Stimulated activated naive CD8-positive, alpha-beta T cell treated with anti-CD3 and anti-CD28 coated beads, Interleukin-15, Interleukin-2, amounts not matched to agents 100 ng/mL and 50 ng/mL, for 24 hours (primary cell): Measurements from ENCODE around the gene PRRX1.

ENCODE experiments used
- H3K27ac Mint-ChIP-seq: one replicate; pipeline ENCODE4 v1.8.0; 2021; ENCODE audit warnings: mild to moderate bottlenecking, mixed read lengths
- H3K27me3 Mint-ChIP-seq: one replicate; pipeline ENCODE4 v1.8.0; 2021; ENCODE audit warnings: mixed read lengths
- H3K36me3 Mint-ChIP-seq: one replicate; pipeline ENCODE4 v1.8.0; 2021; ENCODE audit warnings: low read depth, mixed read lengths
- H3K4me1 Mint-ChIP-seq: one replicate; pipeline ENCODE4 v1.8.0; 2021; ENCODE audit warnings: low read depth, mixed read lengths
- H3K4me3 Mint-ChIP-seq: one replicate; pipeline ENCODE4 v1.8.0; 2021; ENCODE audit warnings: mild to moderate bottlenecking, mixed read lengths
- H3K9me3 Mint-ChIP-seq: one replicate; pipeline ENCODE4 v1.8.0; 2021; ENCODE audit warnings: mixed read lengths

The PRRX1 gene

DNA sequence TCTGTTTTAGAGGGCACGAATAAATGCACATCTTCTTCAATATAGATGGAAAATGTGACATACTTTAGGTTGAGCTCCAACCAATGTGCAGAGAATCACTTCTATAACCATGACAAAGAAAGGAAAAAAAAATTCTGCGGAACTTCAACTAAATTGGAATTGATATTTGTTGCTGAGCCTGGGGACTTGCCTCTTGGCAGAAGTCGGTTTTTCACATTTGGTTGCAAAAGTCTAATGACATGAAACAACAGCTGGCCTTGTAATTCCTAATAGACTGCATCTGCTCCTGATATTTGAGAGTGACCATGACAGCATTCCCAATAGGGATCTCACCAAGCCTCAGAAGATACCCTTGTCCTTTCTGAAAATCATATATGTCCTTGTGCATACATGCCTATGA, 112.8 kb downstream of the PRRX1 start:
- no peaks in the 10 kb centered on the region for H3K36me3 Mint-ChIP-seq
- no peak overlapping the region for H3K4me3 Mint-ChIP-seq
- no peaks in the 10 kb centered on the region for H3K4me1 Mint-ChIP-seq
- H3K9me3 Mint-ChIP-seq, result peaks cover 9% of the 10 kb centered on the region
- no peak overlapping the region for H3K27ac Mint-ChIP-seq
- peaks cover 3% of the 10 kb centered on the region for H3K27me3 Mint-ChIP-seq
